IMR-90 (cell line): ENCODE data around the gene DLGAP4.

ENCODE experiments used
- BHLHE40 ChIP-seq: fragments of 150-350 bp; IDR thresholded peaks from 2 replicates; pipeline ENCODE4 v1.6.1; 2016; ENCODE audit warnings: mild to moderate bottlenecking, low read depth, low read length
- CEBPB ChIP-seq: IDR thresholded peaks from 2 replicates; pipeline ENCODE4 v1.6.1; 2012; ENCODE audit warnings: low read depth, low read length, improper control_type of control experiment
- CHD1 ChIP-seq: IDR thresholded peaks from 2 replicates; pipeline ENCODE4 v1.6.1; 2012; ENCODE audit warnings: low read depth, low read length, improper control_type of control experiment
- CTCF ChIP-seq: conservative IDR thresholded peaks from 2 replicates; pipeline ENCODE4 v1.5.1; 2012; ENCODE audit warnings: mild to moderate bottlenecking, low read depth, low read length, improper control_type of control experiment
- FOS ChIP-seq: fragments of 150-350 bp; IDR thresholded peaks from 2 replicates; pipeline ENCODE4 v1.6.1; 2016; ENCODE audit warnings: low read depth, low read length
- MAFK ChIP-seq: IDR thresholded peaks from 2 replicates; pipeline ENCODE4 v1.6.1; 2012; ENCODE audit warnings: low read depth, low read length, improper control_type of control experiment
- MXI1 ChIP-seq: IDR thresholded peaks from 2 replicates; pipeline ENCODE4 v1.6.1; 2012; ENCODE audit warnings: low read depth, mild to moderate bottlenecking, low read length, moderate library complexity, borderline replicate concordance
- POLR2A ChIP-seq: IDR thresholded peaks from 2 replicates; pipeline ENCODE4 v1.6.1; 2012; ENCODE audit warnings: mild to moderate bottlenecking, low read depth, low read length
- RAD21 ChIP-seq: IDR thresholded peaks from 2 replicates; pipeline ENCODE4 v1.6.1; 2012; ENCODE audit warnings: low read length, improper control_type of control experiment
- RFX5 ChIP-seq: IDR thresholded peaks from 2 replicates; pipeline ENCODE4 v1.8.0; 2012; ENCODE audit warnings: low read depth, mild to moderate bottlenecking, low read length, moderate library complexity
- SMC3 ChIP-seq: fragments of 150-350 bp; IDR thresholded peaks from 2 replicates; pipeline ENCODE4 v1.6.1; 2016; ENCODE audit warnings: low read depth, mild to moderate bottlenecking, antibody characterized with exemption, low read length, moderate library complexity
- TF ChIP-seq, protein P1 (sequence below): fragments of 150-350 bp; IDR thresholded peaks from 2 replicates; pipeline ENCODE4 v1.6.1; 2017; ENCODE audit warnings: mild to moderate bottlenecking, antibody characterized with exemption, low read length, low read depth

DNA sequence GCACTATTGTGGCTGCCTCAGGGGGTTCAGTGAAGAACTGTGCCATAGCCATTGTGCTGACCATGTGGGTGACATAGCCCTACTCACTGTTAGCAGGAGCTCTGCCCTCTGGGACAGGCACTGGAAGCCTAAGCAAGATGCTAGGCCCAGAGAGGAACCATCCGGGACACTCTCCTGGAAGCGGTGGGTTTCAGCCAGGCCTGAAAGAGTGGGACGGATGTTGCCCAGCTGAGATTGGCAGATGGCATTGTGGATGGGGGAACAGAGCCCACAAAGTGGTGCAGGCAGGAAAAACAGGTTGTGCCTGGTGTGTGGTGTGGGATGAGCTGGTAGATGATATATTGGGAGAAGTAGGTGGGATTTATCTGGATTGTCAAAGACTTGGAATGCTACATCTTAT lies 40.1 kb downstream of the DLGAP4 start:
- TF ChIP-seq CTCF (no peak), MAFK (no peak), BHLHE40 (no peak), FOS (no peak), CEBPB (no peak), RFX5 (no peak), SMC3 (no peak), POLR2A (no peak), RAD21 (no peak), CHD1 (no peak), MXI1 (no peak)
- TF ChIP-seq, protein P1, sequence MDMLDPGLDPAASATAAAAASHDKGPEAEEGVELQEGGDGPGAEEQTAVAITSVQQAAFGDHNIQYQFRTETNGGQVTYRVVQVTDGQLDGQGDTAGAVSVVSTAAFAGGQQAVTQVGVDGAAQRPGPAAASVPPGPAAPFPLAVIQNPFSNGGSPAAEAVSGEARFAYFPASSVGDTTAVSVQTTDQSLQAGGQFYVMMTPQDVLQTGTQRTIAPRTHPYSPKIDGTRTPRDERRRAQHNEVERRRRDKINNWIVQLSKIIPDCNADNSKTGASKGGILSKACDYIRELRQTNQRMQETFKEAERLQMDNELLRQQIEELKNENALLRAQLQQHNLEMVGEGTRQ: no peak
